KOPT-K1 (cell line): ENCODE results near the gene FUT9.
"Not testable (repeated sequence)": the region's sequence is repeated elsewhere in the genome, so short reads cannot be mapped to it uniquely, and the experiment has no call there.

Experiments
- H3K27ac ChIP-seq: fragments of 200-600 bp; sonication (generic); 2 replicates; pipeline ENCODE4 v1.5.1; 2016; ENCODE audit warnings: antibody characterized with exemption, mild to moderate bottlenecking, low read depth, low read length; ENCODE audit not compliant: poor library complexity, severe bottlenecking
- H3K36me3 ChIP-seq: fragments of 200-600 bp; sonication (generic); 2 replicates; pipeline ENCODE4 v1.5.1; 2017; ENCODE audit warnings: antibody characterized with exemption, mild to moderate bottlenecking, low read length, moderate library complexity; ENCODE audit not compliant: insufficient read depth
- H3K9me3 ChIP-seq: fragments of 200-600 bp; sonication (generic); 2 replicates; pipeline ENCODE4 v1.5.1; 2017; ENCODE audit warnings: antibody characterized with exemption, low read length, mild to moderate bottlenecking; ENCODE audit not compliant: insufficient read depth, poor library complexity, severe bottlenecking

FUT9 gene

GRCh38 chr6:96249755-96250154, 234.0 kb downstream of the FUT9 start:
- Histone ChIP-seq H3K9me3 (no peaks in the 10 kb centered on the region), H3K27ac (no peak overlapping the region), H3K36me3 (no peaks in the 10 kb centered on the region)

- no peaks in the 10 kb centered on the region for H3K9me3 ChIP-seq
- no peaks in the 10 kb centered on the region for H3K36me3 ChIP-seq
- H3K27ac ChIP-seq = no peak overlapping the region
These were observed 242.0 kb downstream of the FUT9 start for GRCh38 chr6:96257751-96258150.

- H3K27ac ChIP-seq, H3K36me3 ChIP-seq, H3K9me3 ChIP-seq: not testable (repeated sequence)
These were observed 245.1 kb downstream of the FUT9 start for GRCh38 chr6:96260787-96261430.
